Measurements from ENCODE around the gene IGFBP2.

IGFBP2 gene

DNA sequence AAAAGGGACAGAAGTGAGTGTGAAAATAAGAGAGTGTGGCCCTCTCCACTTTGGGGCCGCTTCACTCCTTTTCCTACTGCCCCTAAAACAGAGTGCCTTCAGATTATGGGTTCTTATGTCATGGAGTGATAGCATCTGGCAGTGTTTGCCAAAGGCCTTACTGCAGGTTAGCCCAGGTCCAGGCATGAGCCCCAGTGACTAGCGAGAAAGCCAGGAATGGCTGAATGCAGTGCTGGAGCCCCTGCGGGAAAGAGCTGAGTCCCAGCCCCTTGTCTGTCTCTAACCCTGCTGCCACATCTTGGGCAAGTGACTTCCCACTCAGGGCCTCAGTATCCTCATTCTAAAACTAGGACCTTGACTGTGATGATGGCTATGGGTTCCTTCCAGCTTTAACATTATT is 56.2 kb downstream of the IGFBP2 start:
- DNase-seq: no peak

DNA sequence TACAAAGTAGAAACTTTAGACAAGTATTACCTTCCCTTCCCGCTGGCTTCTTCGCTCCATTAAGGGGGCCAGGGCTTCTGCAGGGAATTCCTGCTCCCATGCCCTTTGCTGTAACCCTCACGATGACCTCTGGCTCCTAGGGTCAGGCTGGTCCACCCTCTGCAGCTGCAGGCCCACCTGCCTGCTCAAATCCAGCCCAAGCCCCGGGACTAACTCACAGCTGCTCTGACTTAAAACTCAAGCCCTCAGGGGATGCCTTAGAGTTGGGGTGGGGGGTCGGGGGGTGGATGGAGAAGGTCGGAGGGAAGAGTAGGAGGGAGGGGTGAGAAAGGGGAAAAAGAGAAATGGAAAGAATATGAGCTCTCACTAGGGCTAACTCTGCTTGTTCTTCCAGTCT is 57.2 kb downstream of the IGFBP2 start:
- DNase-seq: no peak

DNA sequence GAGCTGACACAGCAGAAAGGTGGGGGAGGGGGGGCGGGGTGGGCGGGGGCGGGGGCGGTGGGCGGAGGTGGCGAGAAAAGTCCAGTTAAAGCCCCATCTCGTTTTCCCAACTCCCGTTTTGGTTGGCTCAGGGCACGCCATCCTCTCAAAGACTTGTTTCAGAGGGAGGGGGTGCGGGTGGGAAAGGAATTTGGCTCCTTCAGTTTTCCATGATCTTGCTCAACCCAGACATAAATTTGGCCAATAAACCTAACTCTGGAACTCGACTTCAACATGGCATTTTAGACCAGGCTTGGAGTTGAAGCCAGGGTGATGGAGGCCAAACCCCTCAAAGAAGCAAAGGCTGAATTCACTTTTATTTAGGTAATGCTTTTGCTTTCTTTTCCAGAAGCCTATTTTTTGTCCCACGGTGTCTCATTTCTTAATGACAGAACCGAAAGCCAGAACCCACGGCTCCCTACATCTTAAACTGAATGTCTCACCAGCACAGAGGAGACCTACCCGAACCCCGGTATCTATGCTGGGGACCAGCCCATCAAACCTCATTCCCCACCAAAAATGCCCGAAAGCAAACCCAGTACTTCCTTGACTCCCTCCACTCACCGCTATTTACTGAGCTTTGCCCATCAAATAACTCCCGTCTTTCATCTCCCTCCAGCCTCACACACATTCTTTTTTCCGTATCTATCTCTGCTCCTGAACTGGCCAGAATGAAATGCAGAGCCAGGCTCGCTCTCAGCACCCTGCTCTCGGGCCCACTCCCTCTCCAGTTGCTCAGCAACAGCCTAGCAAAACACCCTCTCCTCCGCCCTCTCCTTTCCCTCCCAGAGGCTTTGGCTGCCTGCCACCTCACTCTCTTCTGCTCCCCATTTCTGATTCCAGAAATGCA is 57.9 kb downstream of the IGFBP2 start:
- peak; percentile 25 for DNase-seq

DNA sequence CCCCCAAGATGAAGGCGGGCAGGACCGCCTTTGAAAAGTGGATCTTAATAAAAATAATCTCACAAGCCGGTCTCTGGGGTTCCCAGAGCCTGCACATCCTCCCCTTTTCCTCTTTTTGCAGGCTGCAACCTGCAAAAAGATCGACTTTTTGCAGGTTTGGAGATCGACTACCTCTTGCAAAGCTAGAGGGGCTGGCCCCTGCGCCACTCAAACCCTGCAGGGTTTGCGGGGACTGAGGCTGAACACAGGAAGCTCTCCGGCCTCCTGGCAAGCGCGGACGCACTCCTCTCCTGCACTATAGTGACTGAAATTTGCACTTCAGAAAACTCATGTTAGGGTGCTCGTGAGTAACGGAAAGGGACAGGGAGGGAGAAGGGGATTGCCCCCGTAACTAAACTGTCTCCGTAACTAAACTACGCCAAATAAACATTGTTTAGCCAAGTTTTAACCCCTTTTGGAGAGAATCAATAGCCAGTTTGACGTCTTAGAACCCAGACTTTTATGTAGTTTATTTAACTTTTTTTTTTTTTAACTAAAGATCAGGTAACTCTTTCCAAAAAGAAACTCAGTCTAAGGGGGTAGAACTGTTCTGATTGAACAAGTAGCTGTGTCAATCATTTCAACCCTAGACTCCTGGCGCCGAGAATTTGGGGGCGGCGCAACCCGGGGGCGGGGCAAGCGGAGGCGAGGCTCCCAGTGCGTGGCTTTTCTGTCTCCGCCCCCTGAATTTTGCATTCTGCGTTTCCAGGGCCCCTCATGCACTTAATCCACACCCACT is 59.6 kb downstream of the IGFBP2 start:
- DNase-seq: peak; percentile 42

DNA sequence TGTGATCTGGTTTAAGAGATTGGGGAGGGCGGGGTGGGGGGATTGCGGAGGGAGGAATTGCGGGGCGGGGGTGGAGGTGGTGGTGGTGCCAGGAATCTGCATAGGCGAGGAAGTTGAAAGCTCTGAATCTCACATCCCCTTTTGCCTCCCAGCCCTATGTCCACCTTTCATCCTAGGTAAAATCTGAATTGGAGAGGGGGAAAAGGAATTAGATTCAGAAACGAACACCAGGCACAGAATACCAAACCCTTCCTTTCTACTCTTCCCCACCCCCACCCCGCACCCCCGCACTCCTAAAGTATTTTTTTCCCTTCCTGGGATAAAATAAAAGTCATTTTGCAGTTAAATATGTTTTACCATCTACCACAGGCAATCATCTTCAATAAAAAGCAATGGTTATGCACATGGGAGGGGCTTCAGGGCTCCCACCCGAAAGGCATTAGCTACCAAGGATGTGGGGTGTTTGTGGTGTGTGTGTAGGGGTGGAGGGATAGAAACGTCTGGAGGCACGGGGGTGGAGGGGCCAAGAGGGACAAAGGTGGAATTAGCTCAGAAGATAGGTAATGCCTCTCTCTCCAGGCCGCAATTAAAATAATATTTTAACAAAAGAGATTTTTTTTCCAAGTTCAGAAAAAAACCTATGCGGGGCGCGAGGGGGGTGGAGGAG is 60.3 kb downstream of the IGFBP2 start:
- DNase-seq: no peak

DNA sequence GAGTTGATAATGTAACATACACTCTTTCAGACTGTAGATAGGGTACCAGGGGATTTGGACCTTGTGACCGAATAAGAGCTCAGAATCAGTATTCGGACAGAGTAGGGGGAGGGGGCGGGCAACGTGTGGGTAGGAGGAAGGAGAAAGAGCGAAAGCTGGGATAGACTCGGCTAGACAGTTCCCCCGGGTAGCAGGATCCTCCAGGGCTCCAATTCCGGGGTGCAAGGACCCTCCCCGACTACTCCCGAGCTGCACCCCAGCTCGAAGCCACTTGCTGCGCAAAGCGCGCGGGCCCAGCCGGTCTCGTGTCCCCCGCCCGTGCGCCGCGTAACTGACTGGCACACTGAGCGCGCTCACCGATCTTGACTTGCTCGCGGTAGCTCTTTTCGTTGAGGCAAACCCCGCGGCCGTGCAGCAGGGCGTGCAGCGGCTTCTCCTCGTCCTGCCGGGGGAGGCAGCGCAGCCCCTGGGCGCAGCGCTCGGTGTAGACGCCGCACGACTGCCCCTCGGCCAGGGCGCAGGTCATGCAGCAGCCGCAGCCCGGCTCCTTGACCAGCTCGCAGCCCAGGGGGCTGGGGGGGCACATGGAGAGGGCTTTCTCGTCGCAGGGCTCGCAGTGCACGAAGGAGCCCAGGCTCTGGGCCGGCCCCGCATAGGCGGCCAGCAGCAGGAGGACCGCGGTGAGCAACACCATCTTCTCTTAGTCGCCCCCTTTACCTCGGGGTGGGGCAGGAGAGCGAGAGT is 61.0 kb downstream of the IGFBP2 start:
- no peak for DNase-seq

DNA sequence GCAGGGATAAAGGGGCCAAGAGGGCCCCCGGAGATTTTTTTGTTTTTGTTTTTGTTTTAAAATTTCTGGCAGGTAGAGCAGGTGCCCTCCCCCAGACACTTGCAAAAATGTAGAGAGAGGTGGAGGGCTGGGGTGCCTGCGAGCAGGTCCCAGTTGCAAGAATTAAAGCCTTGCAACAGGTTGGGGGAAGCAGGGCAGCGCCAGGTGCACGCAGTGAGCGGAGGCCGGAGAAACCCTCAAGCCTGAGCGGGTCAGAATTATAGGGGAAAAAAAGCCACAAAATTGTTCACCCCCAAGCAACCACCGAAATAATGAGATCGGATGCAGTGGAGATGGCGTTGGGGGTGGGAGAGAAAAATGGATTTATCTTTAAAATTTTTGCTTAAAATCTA is 61.6 kb downstream of the IGFBP2 start:
- no peak for DNase-seq

DNA sequence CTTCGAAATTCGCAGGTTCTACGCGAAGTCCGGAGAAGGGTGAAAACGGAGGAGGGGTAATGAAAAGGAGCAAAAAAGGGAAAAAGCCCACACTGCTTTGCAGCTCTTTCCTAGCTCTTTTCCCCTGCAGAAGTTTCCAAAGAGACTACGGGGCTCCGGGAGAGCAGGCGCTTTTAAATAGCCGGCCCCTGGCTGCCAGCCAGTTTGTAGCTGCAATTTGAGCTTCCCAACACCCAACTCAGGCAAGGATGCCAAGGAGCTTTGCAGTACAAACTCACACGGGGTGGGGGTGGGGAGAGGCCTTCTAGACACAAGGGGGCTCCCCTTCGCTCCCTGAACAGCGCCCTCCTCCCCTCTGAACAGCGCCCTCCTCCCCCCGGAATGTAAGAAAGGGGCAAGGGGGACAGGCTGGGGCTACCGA is 62.2 kb downstream of the IGFBP2 start, which contains the start of gene IGFBP5:
IGFBP5 (minus strand) TSS at position 149 of the 421 bp plus-strand sequence. CDS start 774 bp downstream, outside the sequence.
- peak; percentile 5 for DNase-seq

DNA sequence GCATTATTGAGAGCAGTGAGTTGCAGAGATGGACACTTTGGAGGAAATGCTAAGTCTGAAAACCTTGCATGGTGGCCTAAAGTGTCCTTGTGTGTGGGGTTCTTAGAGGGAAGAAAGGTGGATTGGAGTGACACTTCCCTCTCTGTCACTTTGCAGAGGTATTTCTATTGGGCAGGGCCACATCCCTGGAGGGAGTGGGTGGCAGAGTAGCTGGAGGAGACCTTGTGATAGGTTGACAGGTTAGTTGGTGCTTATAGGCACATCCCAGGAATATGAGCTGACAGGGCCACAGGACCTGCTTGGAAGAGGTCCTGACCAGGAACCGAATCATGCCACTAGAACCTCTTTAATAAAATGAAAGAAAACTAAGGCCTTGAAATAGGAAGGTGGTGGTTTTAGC is 63.1 kb downstream of the IGFBP2 start:
- no peak for DNase-seq

DNA sequence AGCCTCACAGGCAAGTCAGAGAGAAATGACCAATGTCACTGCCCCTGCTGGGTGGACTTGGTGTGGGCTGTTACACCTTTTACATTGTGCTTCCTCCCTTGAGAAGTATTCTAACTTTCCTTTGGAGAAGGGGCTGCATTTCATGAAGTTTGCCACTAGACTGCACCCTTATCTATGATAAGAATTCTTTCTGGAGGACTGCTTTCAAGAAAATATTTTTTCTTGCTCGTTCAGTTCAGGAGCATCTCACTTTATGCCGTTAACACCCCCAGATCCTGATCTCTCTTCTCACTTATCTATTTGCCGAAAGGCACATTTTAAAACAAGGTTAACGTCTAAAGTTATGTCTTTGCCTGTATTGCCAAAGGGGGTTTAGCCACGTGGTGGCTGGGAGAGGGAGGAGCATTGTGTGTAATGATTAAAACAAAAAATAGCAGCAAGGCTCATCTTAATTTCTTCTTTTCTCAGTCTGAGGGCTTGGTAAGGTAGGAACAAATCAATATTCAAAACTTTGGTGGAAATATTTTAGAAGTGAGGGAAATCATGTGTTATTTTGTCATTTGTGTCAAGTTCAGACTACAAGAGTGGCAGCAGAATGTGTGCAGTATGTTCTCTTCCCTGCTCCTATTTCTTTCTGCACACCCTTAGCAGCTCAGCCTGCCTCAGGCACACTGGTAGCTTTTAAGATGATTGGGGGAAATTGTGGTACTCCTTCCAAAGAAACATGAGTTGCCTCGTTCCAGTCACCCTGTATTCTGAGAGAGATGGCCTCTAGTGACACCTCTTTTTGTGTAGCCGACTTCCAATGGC is 63.7 kb downstream of the IGFBP2 start:
- DNase-seq: no peak

DNA sequence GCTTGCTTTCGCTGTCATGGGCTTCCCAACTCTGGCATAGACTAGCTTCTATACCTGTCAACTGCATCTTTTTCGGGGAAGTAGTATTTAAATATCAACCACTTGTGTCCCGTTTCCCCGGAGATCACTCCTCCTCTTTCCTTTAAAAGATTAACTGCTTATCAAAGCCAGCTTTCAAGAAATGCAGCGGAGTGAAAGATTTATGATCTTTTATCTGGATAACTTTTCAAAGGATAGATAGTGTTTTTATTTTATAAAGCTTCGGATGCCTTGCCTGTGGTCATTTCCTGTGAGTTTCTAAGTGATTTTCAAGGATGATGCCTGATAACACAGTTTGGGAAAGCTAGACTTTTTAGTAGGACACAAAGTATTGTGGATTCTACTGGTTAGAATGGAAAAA is 65.1 kb downstream of the IGFBP2 start:
- DNase-seq: no peak

DNA sequence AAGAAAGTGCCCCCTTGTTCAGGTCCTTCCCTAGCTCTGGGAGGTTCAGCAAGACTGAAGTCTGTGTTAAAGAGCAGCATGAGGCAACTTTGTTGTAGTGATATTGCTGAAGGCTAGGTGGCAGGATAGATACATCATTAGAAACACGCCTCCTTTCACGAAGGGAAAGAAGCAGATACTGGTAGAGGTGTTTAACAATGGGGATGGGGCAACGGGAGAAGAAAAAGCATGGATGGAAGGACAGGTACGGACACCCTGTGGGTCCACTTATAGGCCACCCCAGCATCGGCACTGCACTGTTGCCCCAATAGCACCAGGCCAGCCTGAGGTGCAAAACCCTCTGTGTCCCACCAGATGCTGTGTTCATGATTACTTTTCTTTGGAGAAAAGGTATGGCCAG is 65.7 kb downstream of the IGFBP2 start:
- peak; percentile 41 for DNase-seq

DNA sequence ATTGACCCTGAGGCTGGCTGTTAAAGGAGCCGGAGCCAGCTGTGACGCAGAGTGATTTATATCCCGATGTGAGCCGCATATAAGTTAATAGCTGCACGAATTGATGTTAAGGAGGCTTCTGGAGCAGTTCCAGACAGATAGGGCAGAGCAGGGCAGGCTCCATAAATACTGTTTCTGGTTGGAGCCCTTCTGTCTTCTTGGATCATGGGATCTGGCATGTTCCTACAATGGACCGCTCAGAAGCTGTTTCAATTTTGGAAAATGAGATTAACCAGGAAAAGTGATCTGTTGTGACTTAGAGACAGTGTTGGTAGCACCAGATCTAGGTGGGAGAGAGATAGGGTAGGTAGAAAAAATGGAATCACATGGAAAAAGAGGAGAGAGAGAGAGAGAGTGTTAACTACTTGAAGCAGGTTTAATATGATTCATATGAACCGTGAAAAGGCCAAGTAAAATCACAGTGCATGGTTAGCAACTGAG is 66.9 kb downstream of the IGFBP2 start:
- DNase-seq: peak; percentile 37

DNA sequence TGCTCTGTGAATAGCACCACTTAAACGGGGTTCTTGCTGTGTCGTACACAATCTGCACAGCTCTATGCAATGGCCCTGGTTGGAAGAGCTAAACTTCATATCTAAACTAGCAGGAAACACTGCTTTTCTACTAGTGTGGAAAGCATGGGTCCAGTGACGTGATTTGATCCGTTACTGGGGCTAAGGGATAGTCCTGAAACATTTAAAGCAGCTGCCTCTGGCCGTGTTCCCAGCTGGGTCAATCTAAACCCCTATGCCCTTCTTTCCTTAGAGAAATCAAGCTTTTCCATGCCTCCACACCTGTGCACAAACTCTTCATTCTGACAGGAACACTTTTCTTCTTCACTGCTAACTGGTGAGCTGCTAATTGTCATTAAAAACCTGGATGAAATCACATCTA is 67.6 kb downstream of the IGFBP2 start:
- no peak for DNase-seq

DNA sequence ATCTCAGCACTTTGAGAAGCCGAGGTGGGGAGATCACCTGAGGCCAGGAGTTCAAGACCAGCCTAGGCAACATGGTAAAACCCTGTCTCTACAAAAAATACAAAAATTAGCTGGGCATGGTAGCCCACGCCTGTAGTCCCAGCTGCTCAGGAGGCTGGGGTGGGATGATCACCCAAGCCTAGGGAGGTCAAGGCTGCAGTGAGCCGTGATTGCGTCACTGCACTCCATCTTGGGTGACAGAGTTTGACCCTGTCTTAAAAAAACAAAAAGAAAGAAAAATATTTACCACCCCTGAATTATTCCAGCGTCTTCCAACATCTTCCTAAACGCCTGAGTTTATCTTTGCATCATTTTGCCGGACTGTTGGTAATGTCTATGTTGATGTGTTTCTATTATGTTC is 68.3 kb downstream of the IGFBP2 start:
- DNase-seq: no peak

DNA sequence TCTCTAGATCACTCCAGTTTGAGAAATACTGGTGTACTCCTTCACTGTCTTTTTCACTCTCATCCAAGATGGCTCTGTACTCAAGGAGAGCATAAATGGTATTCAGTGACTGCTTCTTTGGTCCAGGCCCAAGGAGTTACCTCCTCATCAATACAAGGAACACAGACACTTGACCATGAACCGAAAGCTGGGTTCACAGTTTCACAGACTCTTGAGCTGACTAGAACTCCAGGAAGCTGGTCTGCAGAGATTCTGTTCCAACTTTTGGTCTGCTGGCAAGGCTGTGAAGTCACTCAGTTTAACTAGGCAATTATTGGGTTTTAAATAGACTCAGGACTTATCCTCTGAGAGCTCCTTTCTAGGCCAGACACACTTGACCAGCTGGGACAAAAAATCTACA is 69.5 kb downstream of the IGFBP2 start:
- DNase-seq: no peak

DNA sequence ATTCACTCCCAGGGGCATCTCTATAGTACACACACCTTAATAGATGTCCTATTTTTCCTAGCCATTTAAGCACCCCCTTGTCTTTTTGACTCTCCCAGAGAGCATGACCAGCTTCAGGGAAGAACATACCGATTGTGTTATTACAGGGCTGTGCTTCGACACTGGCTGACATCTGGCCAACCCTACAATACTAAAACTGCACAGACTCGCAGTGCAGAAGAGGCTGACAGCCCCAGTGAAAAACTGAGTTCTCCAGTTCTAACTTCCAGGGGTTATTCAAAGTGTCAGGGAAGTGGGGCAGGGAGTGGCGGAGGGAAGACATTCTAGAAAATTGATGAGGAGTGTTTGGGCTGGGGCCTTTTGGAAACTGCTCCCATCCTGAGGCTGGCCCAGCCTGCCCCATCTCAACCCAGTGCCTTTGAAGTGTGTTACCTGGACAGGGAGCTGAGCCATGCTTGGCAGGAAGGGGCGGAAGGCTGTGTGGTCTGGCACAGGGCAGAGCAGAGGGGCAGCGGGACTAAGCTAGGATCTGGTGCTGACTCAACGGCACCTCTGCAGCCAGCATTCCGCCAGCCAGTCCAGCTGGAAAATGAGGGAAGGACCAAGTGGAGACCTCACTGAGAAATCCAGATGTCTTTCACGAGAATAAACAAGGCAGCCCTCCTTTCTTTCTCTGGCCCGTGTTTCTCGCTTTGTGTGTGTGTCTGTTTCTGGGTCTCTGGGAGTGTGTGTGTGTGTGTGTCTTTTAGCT is 77.5 kb downstream of the IGFBP2 start:
- no peak for DNase-seq

DNA sequence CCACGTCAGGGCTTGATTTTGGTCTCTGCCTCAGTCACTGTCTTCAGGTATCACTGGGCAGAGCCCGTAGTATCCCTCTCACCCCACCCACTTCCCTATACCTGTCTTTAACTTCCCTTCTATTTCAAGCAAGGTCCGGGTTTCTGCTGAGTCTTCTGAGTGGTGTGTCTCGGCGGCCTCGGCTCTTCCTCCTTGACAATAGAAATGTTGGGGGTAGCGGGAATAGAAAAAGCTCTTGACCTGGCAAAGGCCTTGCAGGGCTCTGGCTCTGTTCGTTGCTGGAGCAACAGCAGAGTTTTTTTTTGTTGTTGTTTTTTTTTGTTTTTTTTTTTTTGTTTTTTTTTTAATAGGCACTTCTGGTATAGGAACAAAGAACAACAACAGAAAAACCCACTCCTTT is 78.1 kb downstream of the IGFBP2 start:
- no peak for DNase-seq

DNA sequence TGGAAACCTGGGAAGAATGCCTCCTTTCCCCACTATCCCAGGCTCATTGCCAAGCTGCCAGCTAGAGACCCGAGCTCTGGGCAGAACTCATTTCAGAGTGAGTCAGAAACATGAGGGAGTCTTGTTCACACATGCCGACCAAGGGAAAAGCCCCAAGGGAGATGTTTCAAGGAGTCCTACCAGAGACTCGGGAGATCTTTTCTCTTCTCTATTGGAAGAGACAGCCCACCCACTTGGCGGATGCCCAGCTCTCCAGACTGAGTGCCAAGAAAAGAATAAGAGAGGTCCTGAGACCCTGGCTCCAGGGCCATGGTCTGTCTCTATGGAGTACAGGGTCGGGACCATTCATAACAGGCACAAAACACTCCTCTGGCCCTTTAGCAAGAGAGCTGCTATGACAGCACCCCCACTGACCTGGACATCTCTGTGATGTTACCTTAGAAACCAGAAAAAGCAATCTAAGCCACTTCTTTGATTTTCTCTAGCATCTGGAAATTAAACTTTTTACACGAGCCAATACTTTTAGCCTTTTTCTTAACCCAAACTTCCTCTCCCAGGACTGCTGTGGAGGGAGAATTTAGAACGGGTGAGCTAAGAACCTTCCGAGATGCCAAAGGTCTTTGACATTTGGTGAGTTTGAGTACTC is 80.6 kb downstream of the IGFBP2 start:
- no peak for DNase-seq

Measured in NCI-H187 treated with DMSO at 0.1 percent for 48 hours (cell line).